Pulmonary artery endothelial cell (primary cell): ENCODE data around the gene UST. TPM values are rescaled to one million over a fixed set of nuclear protein-coding genes. Genes with fewer than 3 reads are reported as not detected.

Experiments used
- DNase-seq: peaks from one replicate; pipeline ENCODE4 v3.0.0-alpha.2; 2011; ENCODE audit warnings: low read depth, low spot score
- total RNA-seq: library from RNA; depleted of rRNA; stranded (reverse); fragments of >200 nt; gene quantifications from 2 replicates; pipeline ENCODE4 v1.2.3, GENCODE V29; 2014

The UST gene
- total RNA-seq, 1 donor from 2014 or later: 1.6 TPM

DNA sequence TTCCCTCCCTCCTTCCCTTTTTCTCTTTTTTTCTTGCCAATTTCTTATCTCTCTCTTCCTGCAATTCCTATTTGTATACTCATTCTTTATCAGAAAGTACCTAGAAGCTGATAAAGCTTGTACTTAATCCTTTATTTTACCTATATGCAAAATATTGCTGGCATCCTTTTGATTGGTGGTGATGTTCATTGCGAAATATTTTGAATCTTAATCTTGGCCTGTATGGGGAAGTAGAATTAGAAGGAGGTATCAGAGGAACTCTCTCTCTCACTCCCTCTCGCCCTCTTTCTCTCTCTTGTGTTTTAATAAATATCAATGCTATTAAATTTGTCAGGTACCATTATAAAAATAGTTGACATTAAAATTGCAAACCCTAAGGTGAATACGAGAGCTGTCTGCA is 52.8 kb downstream of the UST start:
- DNase-seq: no peak

DNA sequence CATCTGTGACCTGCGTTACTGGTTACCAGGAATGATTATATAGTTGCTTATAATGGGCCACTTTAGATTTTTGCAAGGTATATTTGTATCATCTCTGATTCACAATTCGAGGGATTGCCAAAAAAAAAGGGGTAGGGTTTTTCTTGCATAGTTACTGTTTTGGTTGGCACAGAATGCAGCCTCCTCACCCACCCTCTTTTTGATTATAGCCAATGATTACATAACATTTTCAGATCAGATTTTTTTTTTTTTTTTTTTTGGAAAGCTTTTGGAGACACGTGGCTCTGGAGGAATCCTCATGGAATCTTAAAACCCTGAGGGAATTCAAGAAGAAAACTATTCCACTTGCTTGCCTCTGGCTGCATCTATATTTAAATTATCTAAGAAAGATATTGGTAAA is 53.7 kb downstream of the UST start:
- no peak for DNase-seq

DNA sequence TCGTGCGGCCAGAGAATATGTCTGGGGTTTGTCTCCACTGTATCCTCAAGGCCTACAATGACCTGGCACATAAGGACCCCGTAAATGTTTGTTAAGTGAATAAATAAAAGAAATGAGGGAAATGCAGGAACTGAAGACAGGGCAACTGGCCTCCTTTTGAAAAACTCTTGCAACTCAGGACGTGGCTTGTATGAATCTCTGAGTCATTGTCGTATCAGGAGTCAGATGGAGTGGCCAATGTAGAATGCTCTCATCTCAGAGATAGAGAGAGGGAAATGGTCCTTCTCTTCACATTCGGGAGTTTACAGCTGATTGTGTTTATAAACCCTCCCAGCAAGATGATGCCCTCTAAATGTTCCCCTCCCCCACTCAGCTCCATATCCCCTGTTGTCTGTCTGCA is 57.1 kb downstream of the UST start:
- no peak for DNase-seq

DNA sequence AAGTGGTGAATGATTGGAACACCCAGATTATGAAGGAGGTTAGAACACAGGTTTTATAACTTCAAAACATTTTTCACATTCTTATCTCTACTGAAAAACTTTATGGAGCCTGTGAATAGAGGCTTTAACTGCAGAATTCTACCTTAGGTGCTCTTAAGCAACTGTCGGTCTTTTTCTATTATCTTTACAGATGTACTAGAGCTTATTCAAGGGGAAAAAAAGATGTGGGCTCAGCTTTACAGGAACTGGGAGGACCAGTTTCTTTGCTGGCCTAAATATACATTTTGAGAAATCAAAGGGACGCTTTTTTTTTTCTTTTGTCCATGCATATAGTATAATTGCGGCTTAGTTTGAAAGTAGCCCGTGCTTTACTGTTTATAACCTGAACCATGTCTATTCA is 58.9 kb downstream of the UST start:
- no peak for DNase-seq

- DNase-seq: no peak
Observed at GRCh38 chr6:148807784-148808183, 61.0 kb downstream of the UST start.

GRCh38 chr6:148808786-148809304 is 62.0 kb downstream of the UST start:
- DNase-seq: no peak

GRCh38 chr6:148811459-148811858 is 64.6 kb downstream of the UST start:
- no peak for DNase-seq

GRCh38 chr6:148814082-148814790 is 67.4 kb downstream of the UST start:
- DNase-seq: no peak

GRCh38 chr6:148814869-148815268 is 68.0 kb downstream of the UST start:
- no peak for DNase-seq

GRCh38 chr6:148816117-148816516 is 69.3 kb downstream of the UST start:
- no peak for DNase-seq

GRCh38 chr6:148817689-148818088 is 70.9 kb downstream of the UST start:
- DNase-seq: no peak

DNA sequence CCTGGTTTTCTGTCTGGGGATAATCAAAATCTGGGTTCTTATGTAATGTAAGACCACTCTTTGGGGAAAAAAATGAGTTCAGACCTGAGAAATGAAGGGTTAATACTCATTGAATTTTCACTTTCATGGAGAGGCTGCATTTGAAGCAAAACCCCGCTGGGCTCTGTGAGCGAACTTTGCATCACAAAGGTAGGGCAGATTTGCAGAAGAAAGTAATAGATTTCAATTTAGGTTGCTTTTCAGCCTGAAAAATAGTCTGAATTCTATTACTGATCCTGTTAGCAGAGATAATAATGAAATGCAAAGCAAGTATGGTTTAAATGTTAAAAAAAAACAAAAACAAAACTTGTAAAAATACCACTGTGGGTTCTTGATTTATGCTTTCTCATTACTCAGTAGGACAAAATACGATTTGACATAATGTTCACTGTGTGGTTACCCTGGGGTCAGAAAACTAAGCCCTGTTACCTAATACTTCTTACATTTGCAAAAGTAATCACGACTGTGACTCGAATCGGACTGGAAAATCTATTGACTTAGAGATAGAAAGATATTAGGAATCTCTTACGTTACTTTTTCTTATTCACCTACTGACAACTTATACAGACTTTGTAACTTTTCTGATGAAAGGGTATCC is 72.2 kb downstream of the UST start:
- DNase-seq: no peak

GRCh38 chr6:148819852-148820251 is 73.0 kb downstream of the UST start:
- no peak for DNase-seq

DNA sequence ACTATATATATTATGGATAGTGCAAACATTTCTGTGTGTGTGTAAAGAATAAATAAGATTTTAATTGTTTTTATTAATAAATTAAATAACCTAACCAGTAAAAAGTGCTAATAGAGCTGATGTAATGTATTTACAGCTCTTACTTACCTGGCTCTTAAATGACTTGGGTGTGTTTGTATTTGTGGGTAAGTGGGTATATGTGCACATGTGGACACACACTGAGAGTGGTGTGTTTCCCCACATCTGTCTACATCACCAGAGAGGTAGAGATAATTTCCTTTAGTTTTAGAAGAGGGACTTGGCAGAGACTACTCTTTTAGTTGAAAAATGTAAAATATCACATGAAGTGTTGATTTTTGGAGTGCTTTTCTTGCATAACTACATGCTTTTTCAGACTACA is 76.0 kb downstream of the UST start:
- DNase-seq: no peak

DNA sequence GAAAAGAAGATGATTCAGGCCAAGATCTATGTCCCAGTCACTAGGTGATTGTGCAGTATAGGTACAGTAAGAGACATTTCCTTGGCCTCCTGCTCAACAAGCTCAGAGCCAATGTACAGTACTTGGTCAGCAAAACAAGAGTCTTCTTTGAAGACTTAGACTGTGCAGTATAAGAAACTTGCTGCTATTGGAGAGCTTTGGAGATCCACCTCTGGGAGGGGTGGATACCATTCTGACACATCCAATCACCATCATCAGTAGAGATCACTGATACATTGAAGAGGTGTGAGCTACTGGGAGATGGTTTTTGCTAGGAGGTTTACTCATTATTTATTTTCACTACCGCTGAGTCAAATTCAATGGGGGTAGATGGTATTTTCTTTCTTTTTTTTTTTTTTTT is 77.5 kb downstream of the UST start:
- no peak for DNase-seq

- no peak for DNase-seq
Observed at GRCh38 chr6:148824960-148825359, 78.1 kb downstream of the UST start.

DNA sequence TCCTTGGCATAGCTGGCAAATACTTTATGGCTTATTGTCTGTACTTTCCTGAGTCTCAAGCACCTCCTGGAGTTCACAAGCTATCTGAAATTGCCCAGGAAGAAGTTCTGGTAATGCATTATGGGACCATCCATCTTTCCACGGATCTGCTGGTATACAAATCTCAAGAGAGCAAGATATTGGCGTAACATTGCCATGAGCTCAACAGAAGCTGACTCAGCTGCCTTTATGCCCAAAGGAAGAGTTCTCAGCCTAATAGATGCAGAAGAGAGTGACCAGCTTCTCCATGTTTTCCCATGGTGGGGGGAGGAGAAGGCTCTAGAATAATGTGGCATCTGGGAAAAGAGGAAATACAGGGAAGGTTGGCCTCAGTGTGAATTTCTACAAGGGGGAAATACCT is 78.7 kb downstream of the UST start:
- no peak for DNase-seq

DNA sequence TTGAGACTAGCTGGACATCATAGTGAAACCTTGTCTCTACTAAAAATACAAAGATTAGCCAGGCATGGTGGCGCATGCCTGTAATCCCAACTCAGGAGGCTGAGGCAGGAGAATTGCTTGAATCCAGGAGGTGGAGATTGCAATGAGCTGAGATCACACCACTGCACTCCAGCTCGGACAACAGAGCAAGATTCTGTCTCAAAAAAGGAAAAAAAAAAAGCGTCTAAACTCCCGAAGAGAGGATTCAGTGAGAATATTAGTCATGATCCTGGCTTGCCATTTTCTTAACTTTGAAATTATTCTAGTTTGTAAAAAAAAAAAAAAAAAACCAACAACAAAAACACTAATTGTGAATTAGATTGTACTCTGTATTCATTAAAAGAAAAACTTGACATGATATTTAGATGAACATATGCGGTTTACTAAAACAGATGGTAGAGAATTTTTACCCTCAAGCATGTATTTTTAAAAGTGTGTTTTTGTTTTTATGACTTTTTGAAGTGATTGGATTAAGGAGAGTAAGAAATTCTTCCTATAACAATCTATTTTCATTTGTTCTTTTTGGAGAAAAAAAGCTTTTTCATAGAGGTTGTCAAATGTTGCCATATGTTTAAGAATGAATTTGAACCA is 80.7 kb downstream of the UST start:
- no peak for DNase-seq

GRCh38 chr6:148828047-148828446 is 81.2 kb downstream of the UST start:
- DNase-seq: no peak

- DNase-seq: no peak
Observed at GRCh38 chr6:148829415-148830101, 82.7 kb downstream of the UST start.

DNA sequence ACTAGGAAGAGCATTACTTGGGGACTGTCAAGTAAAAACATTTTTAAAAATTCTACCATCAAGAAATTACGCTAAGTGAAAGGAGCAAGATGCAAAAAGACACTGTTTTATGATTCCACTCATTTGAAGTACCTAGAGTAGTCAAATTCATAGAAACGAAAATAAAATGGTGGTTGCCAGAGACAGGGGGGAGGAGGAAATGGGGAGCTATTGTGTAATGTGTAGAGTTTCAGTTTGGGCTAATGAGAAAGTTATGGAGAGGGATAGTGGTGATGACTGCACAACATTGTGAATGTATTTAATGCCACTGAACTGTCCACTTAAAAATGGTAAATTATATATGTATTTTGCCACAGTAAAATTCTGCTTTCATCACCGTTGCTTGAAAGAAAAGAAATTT is 83.8 kb downstream of the UST start:
- no peak for DNase-seq

GRCh38 chr6:148831064-148831463 is 84.2 kb downstream of the UST start:
- no peak for DNase-seq
